ENCODE measurements around the gene AUNIP.

AUNIP gene

DNA sequence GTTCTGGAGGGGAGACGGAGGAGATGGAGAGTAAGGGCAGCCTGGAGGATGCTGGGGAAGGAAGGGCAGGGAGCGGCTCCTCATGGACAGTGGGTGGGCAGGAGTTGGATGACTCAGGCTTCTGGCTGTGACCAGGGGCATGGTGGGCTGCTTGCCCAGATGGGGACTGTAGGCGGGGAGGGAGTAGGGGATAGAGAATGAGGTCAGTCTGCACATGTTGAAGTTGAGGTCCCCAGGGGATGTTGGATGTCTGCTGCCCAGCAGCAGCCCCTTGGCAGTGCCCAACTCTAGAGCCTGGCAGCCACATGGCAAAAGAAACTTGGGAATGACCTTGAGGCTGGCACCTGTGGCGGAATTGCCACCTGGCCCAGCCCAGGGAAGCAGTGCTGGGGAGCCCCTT lies 52.8 kb downstream of the AUNIP start:
- DNase-seq: no peak

- DNase-seq: no peak
Observed at GRCh38 chr1:25805863-25806225, 53.4 kb downstream of the AUNIP start.

DNA sequence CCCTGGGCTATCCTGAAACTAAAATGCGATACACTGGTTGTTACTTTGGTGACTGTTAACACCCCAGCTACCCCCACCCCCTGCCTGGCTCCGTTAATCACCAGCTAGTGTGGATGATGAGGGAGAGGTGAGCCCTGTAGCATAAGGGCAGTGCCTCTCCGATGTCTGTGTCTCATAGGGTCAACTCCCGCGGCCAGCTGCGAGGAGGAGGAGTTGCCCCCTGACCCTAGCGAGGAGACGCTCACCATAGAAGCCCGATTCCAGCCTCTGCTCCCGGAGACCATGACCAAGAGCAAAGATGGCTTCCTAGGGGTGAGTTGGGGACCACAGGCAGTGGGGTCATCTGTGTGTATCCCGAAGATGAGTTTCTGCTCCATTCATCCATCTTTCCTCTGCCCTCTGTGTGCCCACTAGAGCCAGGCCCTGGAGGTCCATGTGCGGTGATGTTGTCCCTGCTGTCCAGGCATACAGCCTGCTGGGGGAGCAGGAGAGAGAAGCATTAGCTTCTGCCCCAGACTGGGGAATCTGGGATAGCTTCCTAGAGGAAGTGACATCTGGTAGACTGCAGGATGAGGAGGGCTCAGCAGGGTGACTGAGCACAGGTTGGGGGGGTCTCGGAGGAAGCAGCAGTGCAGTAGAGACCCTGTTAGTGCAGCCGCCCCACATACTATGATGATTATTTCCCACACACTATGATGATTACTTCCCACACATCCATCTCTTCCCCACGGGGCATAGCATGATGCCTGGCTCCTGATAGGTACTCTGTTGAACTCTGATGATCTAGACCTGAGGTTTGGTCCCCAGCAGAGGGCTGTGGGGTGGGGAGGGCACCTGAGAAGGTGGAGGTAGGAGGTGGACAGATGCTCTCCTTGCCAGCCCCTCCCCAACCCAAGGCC lies 54.0 kb downstream of the AUNIP start:
- DNase-seq: no peak

- DNase-seq: no peak
Observed at GRCh38 chr1:25804244-25804963, 54.9 kb downstream of the AUNIP start.

DNA sequence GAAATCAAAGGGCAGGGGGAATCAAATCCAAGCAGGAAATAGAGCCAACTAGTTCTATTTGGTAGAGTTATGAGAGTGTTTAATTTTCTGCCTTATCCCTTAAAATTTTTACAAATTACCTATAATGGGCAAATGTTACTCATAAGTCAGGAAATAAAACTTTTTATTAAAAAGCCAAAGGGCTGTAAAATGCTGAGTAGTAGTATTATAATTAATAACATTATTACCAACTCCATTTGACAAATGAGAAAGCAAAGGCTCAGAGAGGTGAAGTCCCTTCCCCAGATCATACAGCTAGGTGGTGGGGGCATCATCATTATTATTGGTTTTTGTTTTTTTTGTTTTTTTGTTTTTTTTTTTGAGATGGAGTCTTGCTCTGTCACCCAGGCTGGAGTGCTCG lies 55.9 kb downstream of the AUNIP start:
- no peak for DNase-seq

DNA sequence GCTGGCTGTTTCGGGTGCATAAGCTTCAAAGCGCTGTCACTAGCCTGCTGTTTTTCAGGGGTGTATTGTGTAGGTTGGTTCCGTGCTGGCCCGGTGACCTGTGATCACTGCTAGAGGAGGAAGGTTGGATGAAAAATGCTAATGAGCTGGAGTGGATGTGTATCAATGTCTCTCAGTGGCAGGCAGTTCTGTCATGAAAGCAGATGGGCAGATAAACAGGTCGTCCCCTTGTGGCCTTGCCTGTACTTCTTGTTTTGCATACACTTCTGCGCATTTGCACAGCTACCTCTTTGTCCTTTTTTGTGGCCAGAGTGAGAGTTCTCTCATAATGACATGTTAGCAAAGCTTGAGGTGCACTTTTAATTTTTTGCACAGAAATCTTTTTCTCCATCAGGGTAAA lies 56.3 kb downstream of the AUNIP start:
- no peak for DNase-seq

GRCh38 chr1:25800703-25801377 lies 58.4 kb downstream of the AUNIP start:
- no peak for DNase-seq

- DNase-seq: peak; percentile 34
Observed at GRCh38 chr1:25799935-25800702, 59.1 kb downstream of the AUNIP start, which contains the start of gene SELENON. Gene SELENON, plus strand, starts transcription at chr1:25800193. Its CDS starts 38 bp downstream, at chr1:25800231.

DNA sequence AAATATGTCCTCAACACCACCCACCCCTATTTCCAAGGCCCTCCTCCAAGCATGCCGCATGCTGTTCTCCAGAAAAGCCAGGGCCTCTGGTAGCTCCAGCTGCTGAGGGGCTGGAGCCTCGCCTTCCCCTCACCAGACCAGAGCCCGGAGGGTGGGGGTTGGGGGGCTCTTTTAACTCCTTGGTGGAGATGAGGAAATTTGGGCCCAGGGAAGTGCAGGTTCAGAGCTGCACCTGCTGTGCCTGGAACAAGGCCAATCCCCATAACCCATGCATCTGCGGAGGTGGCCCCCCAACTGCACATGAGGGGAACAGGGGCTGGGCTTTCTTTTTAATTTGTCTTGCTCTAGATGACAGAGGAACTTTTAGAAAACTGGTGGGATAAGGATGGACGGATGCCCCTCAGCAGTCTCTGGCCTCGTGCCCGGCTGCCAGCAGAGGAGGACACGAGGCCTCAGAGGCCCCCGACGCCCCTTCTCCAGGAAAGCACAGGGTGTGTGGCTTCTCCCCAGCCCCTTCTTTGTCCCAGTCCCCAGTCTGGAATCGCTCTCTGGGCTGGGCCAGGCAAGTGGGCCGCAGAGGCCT lies 59.8 kb downstream of the AUNIP start:
- DNase-seq: no peak

DNA sequence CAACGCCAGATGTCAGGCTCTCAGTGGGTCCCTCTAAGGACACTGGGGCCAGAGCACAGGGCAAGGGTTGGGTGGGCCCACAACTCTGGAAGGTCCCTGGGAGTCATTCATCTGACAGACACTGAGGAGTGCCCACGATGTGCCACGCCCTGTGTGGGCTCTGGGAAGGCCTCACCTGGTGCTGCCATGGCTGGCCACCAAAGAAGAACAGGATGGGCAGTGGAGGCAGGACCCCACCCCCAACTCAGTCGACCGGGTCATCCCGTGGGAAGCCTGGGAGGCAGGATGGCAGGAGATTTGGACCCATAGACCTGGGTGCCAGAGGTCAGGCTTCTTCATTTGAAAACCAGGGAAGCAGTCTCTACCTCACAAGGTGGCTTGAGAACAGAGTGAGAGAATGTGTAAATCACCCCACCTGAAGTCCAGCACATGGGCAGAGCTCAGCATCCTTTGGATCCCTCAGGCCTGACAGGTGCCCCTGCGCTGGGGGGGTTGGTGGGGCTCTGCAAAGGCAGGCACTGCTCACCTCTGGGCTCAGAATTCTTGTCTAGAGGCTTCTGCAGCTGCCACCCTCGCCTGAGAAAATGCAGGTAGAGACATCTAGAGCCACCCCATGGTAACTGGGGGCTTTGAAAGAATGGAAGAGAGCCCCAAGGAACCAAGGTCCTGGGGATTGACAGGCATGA lies 60.4 kb downstream of the AUNIP start:
- no peak for DNase-seq

GRCh38 chr1:25797939-25798338 lies 61.3 kb downstream of the AUNIP start:
- DNase-seq: peak; percentile 40

GRCh38 chr1:25796811-25797458 lies 62.3 kb downstream of the AUNIP start:
- DNase-seq: peak; percentile 87

- peak; percentile 37 for DNase-seq
Observed at GRCh38 chr1:25795946-25796810, 63.1 kb downstream of the AUNIP start.

- DNase-seq: no peak
Observed at GRCh38 chr1:25795211-25795610, 64.0 kb downstream of the AUNIP start.

- no peak for DNase-seq
Observed at GRCh38 chr1:25794325-25794724, 64.9 kb downstream of the AUNIP start.

GRCh38 chr1:25793585-25794170 lies 65.6 kb downstream of the AUNIP start:
- no peak for DNase-seq

- no peak for DNase-seq
Observed at GRCh38 chr1:25792115-25792514, 67.1 kb downstream of the AUNIP start.

DNA sequence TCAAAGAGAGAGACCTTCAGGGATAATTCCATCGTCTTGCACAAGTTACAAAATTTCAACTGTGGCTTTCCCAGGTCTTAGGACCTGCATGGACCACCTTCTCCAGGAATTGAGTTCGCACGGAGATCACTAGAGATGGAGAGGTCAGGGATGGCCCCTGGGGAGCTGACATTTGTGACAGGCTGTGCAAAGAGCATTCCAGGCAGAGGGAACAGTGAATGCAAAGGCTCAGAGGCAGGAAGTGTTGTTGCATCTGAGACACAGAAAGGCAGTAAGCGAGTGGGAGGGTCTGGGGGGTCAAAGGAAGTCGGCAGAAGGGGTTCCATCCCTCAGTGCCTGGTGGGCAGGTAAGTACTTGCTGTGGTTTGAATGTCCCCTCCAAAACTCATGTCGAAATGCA lies 68.8 kb downstream of the AUNIP start:
- DNase-seq: no peak

DNA sequence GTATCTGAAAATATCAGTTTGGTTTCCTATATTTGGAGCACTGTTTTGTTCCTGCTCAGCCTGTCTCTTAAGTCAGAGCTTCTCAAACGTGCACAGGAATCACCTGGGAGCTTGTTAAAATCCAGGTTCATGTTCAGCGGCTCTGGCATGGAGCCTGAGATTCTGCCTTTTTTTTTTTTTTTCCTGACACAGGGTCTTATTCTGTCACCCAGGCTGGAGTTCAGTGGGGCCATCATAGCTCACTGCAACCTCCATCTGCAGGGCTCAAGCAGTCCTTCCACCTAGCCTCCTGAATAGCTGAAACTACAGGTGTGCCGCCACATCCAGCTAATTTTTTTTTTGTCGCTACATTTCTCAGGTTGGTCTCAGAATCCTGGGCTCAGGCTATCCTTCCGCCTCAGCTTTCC lies 71.5 kb downstream of the AUNIP start:
- no peak for DNase-seq

Data from activated naive CD4-positive, alpha-beta T cell treated with anti-CD3 and anti-CD28 coated beads, Interleukin-2, amount 50 U/mL, for 16 hours (primary cell).